Common myeloid progenitor, CD34-positive (primary cell): ENCODE data around the gene CARM1.

Experiments
- CTCF ChIA-PET: fragments of 350-600 bp; sonication (Branson Sonifier 250); formaldehyde crosslinking; loops from one replicate; lab custom pipeline; 2021; ENCODE audit warnings: antibody characterized with exemption; lab: Charles Lee
- POLR2A ChIA-PET: fragments of 350-600 bp; sonication (Branson Sonifier 250); formaldehyde crosslinking; loops from one replicate; lab custom pipeline; 2021; ENCODE audit warnings: antibody characterized with exemption; lab: Charles Lee
- DNase-seq, 3 donors: peaks; one replicate each; pipeline versions ENCODE4 v3.0.0 to v3.0.0-alpha.2; 2013
- H3K27ac ChIP-seq, 2 experiments: 1 replicate in 1 of 2; 2 replicates in 1 of 2; pipeline ENCODE4 v1.7.0; 2013; ENCODE audit warnings: inconsistent platforms in 2 of 2, low read length in 2 of 2, mild to moderate bottlenecking in 2 of 2, low read depth in 1 of 2, moderate library complexity in 1 of 2; ENCODE audit not compliant: severe bottlenecking in 2 of 2, insufficient read depth in 1 of 2, poor library complexity in 1 of 2
- H3K27me3 ChIP-seq, 5 experiments: replicated peaks in 2 of 5; 1 replicate in 3 of 5; 2 replicates in 2 of 5; pipeline versions ENCODE4 v1.6.1 to v1.7.0; 2013; ENCODE audit warnings: low read length in 4 of 5, mild to moderate bottlenecking in 2 of 5, moderate library complexity in 2 of 5, inconsistent platforms in 1 of 5; ENCODE audit not compliant: insufficient read depth in 5 of 5, control insufficient read depth in 4 of 5
- H3K36me3 ChIP-seq, 4 experiments: 1 replicate in 2 of 4; 2 replicates in 2 of 4; pipeline versions ENCODE4 v1.6.1 to v1.7.0; 2013; ENCODE audit warnings: low read length in 3 of 4, control low read depth in 1 of 4, mild to moderate bottlenecking in 1 of 4; ENCODE audit not compliant: control insufficient read depth in 4 of 4, insufficient read depth in 4 of 4
- H3K4me1 ChIP-seq, 4 experiments: 1 replicate in 3 of 4; 2 replicates in 1 of 4; pipeline versions ENCODE4 v1.6.1 to v1.7.1; 2013; ENCODE audit warnings: low read length in 3 of 4, mild to moderate bottlenecking in 3 of 4, control low read depth in 1 of 4, inconsistent platforms in 1 of 4, moderate library complexity in 1 of 4; ENCODE audit not compliant: control insufficient read depth in 4 of 4, insufficient read depth in 4 of 4; ENCODE audit errors: control extremely low read depth in 1 of 4
- H3K4me3 ChIP-seq, 7 experiments: 1 replicate in 4 of 7; 2 replicates in 3 of 7; pipeline versions ENCODE4 v1.5.1 to v1.7.0; 2013; ENCODE audit warnings: mild to moderate bottlenecking in 7 of 7, low read length in 6 of 7, moderate library complexity in 6 of 7, inconsistent platforms in 2 of 7, low read depth in 2 of 7, control low read depth in 1 of 7; ENCODE audit not compliant: insufficient read depth in 4 of 7, control insufficient read depth in 1 of 7; ENCODE audit errors: extremely low read depth in 1 of 7
- H3K9me3 ChIP-seq, 5 experiments: 1 replicate in 4 of 5; 2 replicates in 1 of 5; pipeline versions ENCODE4 v1.6.1 to v1.7.1; 2013; ENCODE audit warnings: low read length in 4 of 5, mild to moderate bottlenecking in 2 of 5, inconsistent platforms in 1 of 5, low read depth in 1 of 5, moderate library complexity in 1 of 5; ENCODE audit not compliant: control insufficient read depth in 4 of 5, insufficient read depth in 2 of 5; ENCODE audit errors: control extremely low read depth in 1 of 5
- WGBS: methylation state at CpG from one replicate; pipeline ENCODE4 v1.1.5; 2013; ENCODE audit not compliant: insufficient coverage; 5-methylcytosine and 5-hydroxymethylcytosine counted together

CARM1 gene

GRCh38 chr19:10898633-10899032 lies 27.3 kb downstream of the CARM1 start:
- CTCF ChIA-PET = interaction anchor here (0.6 kb wide), 1 partner anchor 190 kb away, joined by 3 read pairs; no protein-coding TSS in a partner anchor
- POLR2A ChIA-PET = no interaction called here

GRCh38 chr19:10899151-10899653 lies 27.8 kb downstream of the CARM1 start:
- Histone ChIP-seq H3K27me3 (no peaks in the 10 kb centered on the region), H3K4me1 (peaks cover 0 to 15% (median under 1%) of the 10 kb centered on the region in 4 experiments), H3K36me3 (peaks cover 0 to 2% (median 0%) of the 10 kb centered on the region in 4 experiments), H3K4me3 (no peak overlapping the region), H3K9me3 (peaks cover 0 to 5% (median 3%) of the 10 kb centered on the region in 5 experiments), H3K27ac (no peak overlapping the region)
- WGBS = 90% methylated on average over 10 of the region's 10 CpGs
- DNase-seq = peak in 2 of 3 donors; percentile 9 to 39
- ChIA-PET CTCF (interaction anchor here (1.3 kb wide), 1 partner anchor 21 kb away, joined by 3 read pairs; no protein-coding TSS in a partner anchor), POLR2A (no interaction called here)

More at GRCh38 chr19:10898633-10899032, 27.3 kb downstream of the CARM1 start:
- 93% methylated on average over 4 of the region's 10 CpGs for WGBS
- no peaks in the 10 kb centered on the region for H3K27me3 ChIP-seq
- H3K36me3 ChIP-seq = peaks cover 0 to 2% (median 0%) of the 10 kb centered on the region in 4 experiments
- peaks cover 0 to 5% (median 3%) of the 10 kb centered on the region in 5 experiments for H3K9me3 ChIP-seq
- no peak for DNase-seq
- no peak overlapping the region for H3K4me3 ChIP-seq
- no peak overlapping the region for H3K27ac ChIP-seq
- H3K4me1 ChIP-seq = peaks cover 0 to 15% (median under 1%) of the 10 kb centered on the region in 4 experiments

- Histone ChIP-seq H3K27ac (no peak overlapping the region), H3K9me3 (peaks cover 0 to 3% (median 1%) of the 10 kb centered on the region in 5 experiments), H3K4me1 (no peaks in the 10 kb centered on the region), H3K27me3 (no peaks in the 10 kb centered on the region), H3K4me3 (no peak overlapping the region), H3K36me3 (peaks cover 0 to 42% (median 28%) of the 10 kb centered on the region in 4 experiments)
- no peak for DNase-seq
- ChIA-PET POLR2A (no interaction called here), CTCF (no interaction called here)
- WGBS = 95% methylated on average over 11 of the region's 14 CpGs
Observed at GRCh38 chr19:10907925-10908324, 36.6 kb downstream of the CARM1 start.

GRCh38 chr19:10908380-10908960 lies 37.1 kb downstream of the CARM1 start:
- no peak overlapping the region for H3K4me3 ChIP-seq
- no peak for DNase-seq
- WGBS = 99% methylated on average over 17 of the region's 17 CpGs
- no peak overlapping the region for H3K27ac ChIP-seq
- H3K27me3 ChIP-seq = no peaks in the 10 kb centered on the region
- CTCF ChIA-PET = no interaction called here
- no peaks in the 10 kb centered on the region for H3K9me3 ChIP-seq
- POLR2A ChIA-PET = no interaction called here
- no peaks in the 10 kb centered on the region for H3K4me1 ChIP-seq
- peaks cover 0 to 43% (median 28%) of the 10 kb centered on the region in 4 experiments for H3K36me3 ChIP-seq

- ChIA-PET CTCF (interaction anchor here (1.0 kb wide), 1 partner anchor 30 kb away, joined by 3 read pairs; no protein-coding TSS in a partner anchor), POLR2A (no interaction called here)
- no peaks in the 10 kb centered on the region for H3K27me3 ChIP-seq
- no peaks in the 10 kb centered on the region for H3K9me3 ChIP-seq
- 99% methylated on average over 30 of the region's 31 CpGs for WGBS
- no peak for DNase-seq
- H3K4me3 ChIP-seq = no peak overlapping the region
- H3K36me3 ChIP-seq = peaks cover 7 to 70% (median 42%) of the 10 kb centered on the region in 4 experiments
- H3K27ac ChIP-seq = no peak overlapping the region
- H3K4me1 ChIP-seq = no peaks in the 10 kb centered on the region
Observed at GRCh38 chr19:10911579-10912363, 40.4 kb downstream of the CARM1 start.

GRCh38 chr19:10912619-10913018 lies 41.3 kb downstream of the CARM1 start:
- peaks cover 8 to 69% (median 39%) of the 10 kb centered on the region in 4 experiments for H3K36me3 ChIP-seq
- ChIA-PET CTCF (interaction anchor here (0.9 to 1.4 kb wide), 3 partner anchors 12 to 29 kb away, joined by 3 to 5 read pairs (median 3); no protein-coding TSS in a partner anchor), POLR2A (no interaction called here)
- no peak overlapping the region for H3K4me3 ChIP-seq
- H3K4me1 ChIP-seq = no peaks in the 10 kb centered on the region
- no peak overlapping the region for H3K27ac ChIP-seq
- no peaks in the 10 kb centered on the region for H3K27me3 ChIP-seq
- no peak for DNase-seq
- no peaks in the 10 kb centered on the region for H3K9me3 ChIP-seq
- WGBS = 97% methylated on average over 18 of the region's 18 CpGs
